B cell (primary cell): ENCODE measurements around the gene PHKG1. TPM values are rescaled to one million over a fixed set of nuclear protein-coding genes. Genes with fewer than 3 reads are reported as not detected.

Experiments
- ATAC-seq: fragments of 200-7000 bp; cut with Tn5 transposase; one replicate; pipeline ENCODE4 v1.10.0; 2021; ENCODE audit warnings: low read depth, mild to moderate bottlenecking, moderate number of reproducible peaks, moderate library complexity
- CTCF ChIA-PET: fragments of 350-600 bp; sonication (Branson Sonifier 250); formaldehyde crosslinking; loops from one replicate; lab custom pipeline; 2021; ENCODE audit warnings: antibody characterized with exemption, inconsistent platforms; lab: Charles Lee
- POLR2A ChIA-PET: fragments of 350-600 bp; sonication (Branson Sonifier 250); formaldehyde crosslinking; loops from one replicate; lab custom pipeline; 2021; ENCODE audit warnings: antibody characterized with exemption; lab: Charles Lee
- DNase-seq: peaks from one replicate; pipeline ENCODE4 v3.0.0; 2013
- H2AFZ ChIP-seq: 2 replicates; pipeline ENCODE4 v1.6.1; 2012; ENCODE audit warnings: mild to moderate bottlenecking, low read depth, low read length; ENCODE audit not compliant: insufficient read depth, poor library complexity, severe bottlenecking
- H3K27ac ChIP-seq, 2 donors: 1 replicate in 1 of 2; 2 replicates in 1 of 2; pipeline ENCODE4 v1.5.1; 2012 to 2013; ENCODE audit warnings: low read length in 2 of 2, mild to moderate bottlenecking in 2 of 2, moderate library complexity in 1 of 2
- H3K27me3 ChIP-seq, 4 experiments: fragments of 200-600 bp in 1 of 4; sonication (generic) in 1 of 4; replicated peaks in 1 of 4; 1 replicate in 2 of 4; 2 replicates in 2 of 4; pipeline versions ENCODE4 v1.6.1 to v1.7.0; 2013 to 2016; ENCODE audit warnings: low read length in 3 of 4, mild to moderate bottlenecking in 2 of 4, mixed read lengths in 1 of 4, moderate library complexity in 1 of 4; ENCODE audit not compliant: insufficient read depth in 4 of 4, control insufficient read depth in 3 of 4; ENCODE audit errors: control extremely low read depth in 1 of 4
- H3K36me3 ChIP-seq, 2 experiments: replicated peaks in 1 of 2; 1 replicate in 1 of 2; 2 replicates in 1 of 2; pipeline versions ENCODE4 v1.6.1 to v1.7.1; 2013; ENCODE audit warnings: low read length in 1 of 2; ENCODE audit not compliant: insufficient read depth in 2 of 2, control insufficient read depth in 1 of 2; ENCODE audit errors: control extremely low read depth in 1 of 2, extremely low read depth in 1 of 2
- H3K4me1 ChIP-seq, 2 donors: fragments of 200-600 bp in 1 of 2; sonication (generic) in 1 of 2; 1 replicate in 1 of 2; 2 replicates in 1 of 2; pipeline versions ENCODE4 v1.5.1 to v1.6.1; 2013 to 2017; ENCODE audit warnings: low read length in 2 of 2; ENCODE audit not compliant: control insufficient read depth in 2 of 2, insufficient read depth in 2 of 2
- H3K4me2 ChIP-seq: replicated peaks from 2 replicates; pipeline ENCODE3; 2012; ENCODE audit warnings: mild to moderate bottlenecking, low read depth, low read length; ENCODE audit not compliant: poor library complexity, severe bottlenecking
- H3K4me3 ChIP-seq, 5 experiments: fragments of 200-600 bp in 1 of 5; sonication (generic) in 1 of 5; 1 replicate in 3 of 5; 2 replicates in 2 of 5; pipeline versions ENCODE4 v1.5.1 to v1.7.0; 2011 to 2016; ENCODE audit warnings: low read length in 4 of 5, mild to moderate bottlenecking in 4 of 5, low read depth in 2 of 5, control low read depth in 1 of 5, moderate library complexity in 1 of 5; ENCODE audit not compliant: insufficient read depth in 1 of 5; ENCODE audit errors: control extremely low read depth in 1 of 5, extremely low read depth in 1 of 5
- H3K79me2 ChIP-seq: fragments of 200-600 bp; sonication (generic); one replicate; pipeline ENCODE4 v1.6.0; 2016; ENCODE audit warnings: low read length; ENCODE audit not compliant: control insufficient read depth, insufficient read depth
- H3K9ac ChIP-seq: fragments of 200-600 bp; sonication (generic); 2 replicates; pipeline ENCODE4 v1.6.1; 2017; ENCODE audit warnings: mild to moderate bottlenecking, low read length, moderate library complexity
- H3K9me3 ChIP-seq, 3 donors: one replicate each; pipeline versions ENCODE4 v1.6.1 to v1.7.1; 2013; ENCODE audit warnings: low read length in 2 of 3; ENCODE audit not compliant: control insufficient read depth in 2 of 3, insufficient read depth in 1 of 3; ENCODE audit errors: control extremely low read depth in 1 of 3
- H4K20me1 ChIP-seq: 2 replicates; pipeline ENCODE4 v1.6.0; 2012; ENCODE audit warnings: mild to moderate bottlenecking, low read length; ENCODE audit not compliant: insufficient read depth, control insufficient read depth, poor library complexity, severe bottlenecking
- H3K27ac Mint-ChIP-seq: one replicate; pipeline ENCODE4 v1.8.0; 2021; ENCODE audit warnings: mixed read lengths
- H3K27me3 Mint-ChIP-seq: one replicate; pipeline ENCODE4 v1.8.0; 2021; ENCODE audit warnings: mixed read lengths
- H3K4me1 Mint-ChIP-seq: one replicate; pipeline ENCODE4 v1.8.0; 2021; ENCODE audit warnings: mixed read lengths
- H3K4me3 Mint-ChIP-seq: one replicate; pipeline ENCODE4 v1.8.0; 2021; ENCODE audit warnings: mixed read lengths
- H3K9me3 Mint-ChIP-seq: one replicate; pipeline ENCODE4 v1.8.0; 2022; ENCODE audit warnings: mixed read lengths; ENCODE audit not compliant: insufficient read depth
- EZH2 ChIP-seq: IDR thresholded peaks from 2 replicates; pipeline ENCODE4 v1.6.1; 2012; ENCODE audit warnings: borderline replicate concordance, low read depth, mild to moderate bottlenecking, moderate library complexity, low read length; ENCODE audit not compliant: insufficient read depth, poor library complexity, severe bottlenecking
- WGBS: methylation state at CpG from one replicate; pipeline ENCODE4 v1.1.5; 2013; ENCODE audit warnings: missing lambda C conversion rate; ENCODE audit not compliant: insufficient coverage; 5-methylcytosine and 5-hydroxymethylcytosine counted together
- intact Hi-C: fragments of 100-400 bp; cut with micrococcal nuclease; formaldehyde crosslinking; loops from one replicate; pipeline ENCODE4 v1.10.0; 2022
- polyA plus RNA-seq: library from polyadenylated mRNA; depleted of rRNA; stranded (reverse); fragments of >200 nt; gene quantifications from 2 replicates; pipeline ENCODE4 v1.2.3, GENCODE V29; 2012
- total RNA-seq, 2 donors: library from RNA; stranded (reverse); fragments of 120-200 nt in 1 of 2; gene quantifications; 1 replicate in 1 of 2; 2 replicates in 1 of 2; pipeline versions ENCODE4 v1.2.3 to v1.2.4, GENCODE V29; 2013 to 2022
- TF ChIP-seq, protein P1 (sequence below): fragments of 200-600 bp; IDR thresholded peaks from one replicate; pipeline ENCODE4 v1.8.0; 2022; ENCODE audit warnings: antibody characterized with exemption, mild to moderate bottlenecking

PHKG1 gene
- total and polyA plus RNA-seq, 2 donors (not counting 1 experiment from before 2014, with no cell fraction given) = 1.9 to 4.0 TPM

DNA sequence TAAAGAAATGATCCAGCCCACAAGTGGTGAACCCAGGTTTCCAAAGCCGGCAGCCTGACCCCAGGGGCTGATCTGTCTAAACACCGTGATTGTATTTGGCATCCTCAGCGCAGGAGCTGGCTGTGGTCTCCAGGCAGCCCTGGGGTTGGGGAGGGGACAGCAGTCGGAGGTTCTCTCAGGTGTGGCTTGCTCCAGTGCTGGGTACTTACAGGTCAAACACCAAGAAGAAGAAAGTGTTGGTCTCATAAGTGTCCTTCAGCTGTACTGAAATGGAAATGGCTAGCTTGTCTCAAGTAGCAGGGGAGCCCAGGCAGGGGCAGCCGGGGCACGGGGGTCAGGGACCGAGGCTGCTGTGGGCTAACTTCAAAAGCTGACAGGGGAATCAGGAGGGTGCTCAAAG lies 6.0 kb downstream of the PHKG1 start:
- 95% methylated on average over 7 of the region's 7 CpGs for WGBS
- CTCF ChIA-PET = no interaction called here
- H3K27me3 Mint-ChIP-seq = no peaks in the 10 kb centered on the region
- no peak overlapping the region for H3K4me3 Mint-ChIP-seq
- TF ChIP-seq, protein P1, sequence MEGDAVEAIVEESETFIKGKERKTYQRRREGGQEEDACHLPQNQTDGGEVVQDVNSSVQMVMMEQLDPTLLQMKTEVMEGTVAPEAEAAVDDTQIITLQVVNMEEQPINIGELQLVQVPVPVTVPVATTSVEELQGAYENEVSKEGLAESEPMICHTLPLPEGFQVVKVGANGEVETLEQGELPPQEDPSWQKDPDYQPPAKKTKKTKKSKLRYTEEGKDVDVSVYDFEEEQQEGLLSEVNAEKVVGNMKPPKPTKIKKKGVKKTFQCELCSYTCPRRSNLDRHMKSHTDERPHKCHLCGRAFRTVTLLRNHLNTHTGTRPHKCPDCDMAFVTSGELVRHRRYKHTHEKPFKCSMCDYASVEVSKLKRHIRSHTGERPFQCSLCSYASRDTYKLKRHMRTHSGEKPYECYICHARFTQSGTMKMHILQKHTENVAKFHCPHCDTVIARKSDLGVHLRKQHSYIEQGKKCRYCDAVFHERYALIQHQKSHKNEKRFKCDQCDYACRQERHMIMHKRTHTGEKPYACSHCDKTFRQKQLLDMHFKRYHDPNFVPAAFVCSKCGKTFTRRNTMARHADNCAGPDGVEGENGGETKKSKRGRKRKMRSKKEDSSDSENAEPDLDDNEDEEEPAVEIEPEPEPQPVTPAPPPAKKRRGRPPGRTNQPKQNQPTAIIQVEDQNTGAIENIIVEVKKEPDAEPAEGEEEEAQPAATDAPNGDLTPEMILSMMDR = no peak
- no peak for TF ChIP-seq EZH2
- H3K9me3 Mint-ChIP-seq = no peaks in the 10 kb centered on the region
- DNase-seq = no peak
- H3K9me3 ChIP-seq = no peaks in the 10 kb centered on the region
- H3K36me3 ChIP-seq = peaks cover 0 to 6% of the 10 kb centered on the region in 2 experiments
- H3K79me2 ChIP-seq = no peaks in the 10 kb centered on the region
- H3K27me3 ChIP-seq = no peaks in the 10 kb centered on the region
- POLR2A ChIA-PET = no interaction called here
- no peak overlapping the region for H3K27ac Mint-ChIP-seq
- no peak overlapping the region for H2AFZ ChIP-seq
- no peaks in the 10 kb centered on the region for H3K4me1 Mint-ChIP-seq
- ATAC-seq = no peak
- intact Hi-C loops = no loop called here
- H3K4me2 ChIP-seq = no peak overlapping the region
- H3K27ac ChIP-seq = no peak overlapping the region
- H3K4me1 ChIP-seq = no peaks in the 10 kb centered on the region
- no peak overlapping the region for H3K9ac ChIP-seq
- H3K4me3 ChIP-seq = no peak overlapping the region
- no peaks in the 10 kb centered on the region for H4K20me1 ChIP-seq

DNA sequence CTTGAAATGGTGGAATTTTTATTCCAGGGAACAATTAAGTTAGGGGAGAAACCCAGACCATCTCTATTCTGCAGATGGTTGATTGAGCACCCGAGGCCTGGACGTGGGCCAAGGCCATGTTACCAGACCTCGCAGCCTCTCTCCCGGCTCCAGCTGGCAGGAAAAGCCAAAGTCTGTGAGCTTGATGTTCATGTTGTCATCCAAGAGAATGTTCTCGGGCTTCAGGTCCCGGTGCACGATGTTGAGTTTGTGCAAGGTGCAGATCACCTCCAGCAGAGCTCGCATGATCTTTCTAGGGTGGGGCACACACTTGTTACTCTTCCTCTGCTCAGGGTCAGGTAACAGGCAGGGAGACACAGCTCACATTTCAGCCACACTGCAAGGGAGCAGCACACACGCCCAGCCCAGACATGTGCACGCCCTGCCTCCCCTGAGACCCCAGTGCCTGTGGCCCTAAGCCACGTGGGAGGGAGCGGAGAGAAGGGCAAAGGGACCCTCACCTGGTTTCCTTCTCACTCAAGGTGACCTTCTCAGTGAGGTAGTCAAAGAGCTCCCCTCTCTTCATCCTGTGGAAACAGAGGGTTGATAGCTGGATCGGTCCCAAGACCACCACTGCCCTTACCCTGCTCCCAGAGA lies 9.5 kb downstream of the PHKG1 start:
- no peak overlapping the region for H3K4me3 Mint-ChIP-seq
- intact Hi-C loops = no loop called here
- no peaks in the 10 kb centered on the region for H3K4me1 Mint-ChIP-seq
- CTCF ChIA-PET = interaction anchor here (0.5 kb wide), 1 partner anchor 1352 kb away, joined by 3 read pairs; no protein-coding TSS in a partner anchor
- 92% methylated on average over 13 of the region's 13 CpGs for WGBS
- no peaks in the 10 kb centered on the region for H3K4me1 ChIP-seq
- H3K9me3 Mint-ChIP-seq = no peaks in the 10 kb centered on the region
- no peak overlapping the region for H3K4me2 ChIP-seq
- no peak overlapping the region for H3K4me3 ChIP-seq
- no peaks in the 10 kb centered on the region for H4K20me1 ChIP-seq
- H3K79me2 ChIP-seq = no peaks in the 10 kb centered on the region
- H2AFZ ChIP-seq = no peak overlapping the region
- no peak for TF ChIP-seq EZH2
- TF ChIP-seq, protein P1 = no peak
- peaks cover 0 to 29% of the 10 kb centered on the region in 2 experiments for H3K36me3 ChIP-seq
- H3K27me3 ChIP-seq = no peaks in the 10 kb centered on the region
- DNase-seq = no peak
- no peaks in the 10 kb centered on the region for H3K9me3 ChIP-seq
- POLR2A ChIA-PET = interaction anchor here (0.7 kb wide), 1 partner anchor 176 kb away, joined by 3 read pairs; no protein-coding TSS in a partner anchor
- no peaks in the 10 kb centered on the region for H3K27me3 Mint-ChIP-seq
- no peak overlapping the region for H3K27ac Mint-ChIP-seq
- H3K9ac ChIP-seq = no peak overlapping the region
- ATAC-seq = no peak
- no peak overlapping the region for H3K27ac ChIP-seq
